ENCODE data around the gene FSD1L.

GRCh38 chr9:105447386-105447813, 434 bp upstream of the FSD1L start:
- TF ChIP-seq CTCF (IDR thresholded peaks at IDR 0.05) (no peak), POLR2A (IDR thresholded peaks at IDR 0.05) (no peak)

All from lower leg skin (tissue), 3 donors.